Activated T-cell treated with anti-CD3 and anti-CD28 coated beads for 1 hour (primary cell): ENCODE data around the gene RPAP3.
A peak's percentile ranks its signal among the peaks of the same experiment; 100 is the strongest.

Experiments used
- DNase-seq: peaks from one replicate; pipeline ENCODE4 v3.0.0-alpha.2; 2020; ENCODE audit warnings: low read depth

The RPAP3 gene

GRCh38 chr12:47721431-47721973, 15.7 kb upstream of the RPAP3 start:
- DNase-seq, result no peak

GRCh38 chr12:47718531-47718930, 12.7 kb upstream of the RPAP3 start:
- DNase-seq, result no peak

DNA sequence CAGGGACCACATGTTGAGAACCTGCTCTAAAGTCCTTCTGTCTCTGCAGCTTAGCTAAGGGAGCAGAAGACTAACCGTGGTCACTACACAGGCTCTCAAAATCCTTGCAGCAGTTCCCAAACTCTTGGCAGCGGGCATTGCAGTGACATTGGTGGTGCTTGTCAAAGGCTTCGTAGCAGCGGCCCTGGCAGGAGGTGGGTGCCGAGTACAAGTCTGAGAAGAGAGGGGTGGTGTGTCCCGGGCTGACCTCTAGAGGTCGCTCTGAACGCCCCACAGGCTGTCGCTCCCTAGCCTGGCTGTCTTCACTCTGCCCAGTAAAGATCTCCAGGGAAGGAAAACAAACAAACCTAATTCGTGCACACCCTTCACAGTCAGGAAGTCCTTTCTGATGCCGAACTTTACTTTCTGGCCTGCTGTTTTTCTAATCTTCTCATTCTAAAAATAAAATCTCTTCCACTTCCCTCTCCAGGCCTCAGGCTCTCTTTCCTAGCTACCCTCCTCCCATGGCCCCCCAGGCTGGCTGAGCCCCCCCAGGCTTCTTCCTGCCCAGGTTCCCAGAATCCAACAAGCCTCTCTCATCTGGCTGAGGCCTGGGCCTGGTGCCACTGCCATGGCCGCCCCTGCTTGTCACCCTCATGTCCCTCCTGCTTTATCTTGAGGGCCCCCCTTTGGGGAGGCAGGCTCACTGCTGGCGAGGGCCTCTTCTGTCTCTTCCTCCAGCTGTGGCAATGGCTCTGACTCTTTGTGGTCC, 11.8 kb upstream of the RPAP3 start:
- DNase-seq, result peak; percentile 22

GRCh38 chr12:47717046-47717442, 11.2 kb upstream of the RPAP3 start:
- no peak for DNase-seq

DNA sequence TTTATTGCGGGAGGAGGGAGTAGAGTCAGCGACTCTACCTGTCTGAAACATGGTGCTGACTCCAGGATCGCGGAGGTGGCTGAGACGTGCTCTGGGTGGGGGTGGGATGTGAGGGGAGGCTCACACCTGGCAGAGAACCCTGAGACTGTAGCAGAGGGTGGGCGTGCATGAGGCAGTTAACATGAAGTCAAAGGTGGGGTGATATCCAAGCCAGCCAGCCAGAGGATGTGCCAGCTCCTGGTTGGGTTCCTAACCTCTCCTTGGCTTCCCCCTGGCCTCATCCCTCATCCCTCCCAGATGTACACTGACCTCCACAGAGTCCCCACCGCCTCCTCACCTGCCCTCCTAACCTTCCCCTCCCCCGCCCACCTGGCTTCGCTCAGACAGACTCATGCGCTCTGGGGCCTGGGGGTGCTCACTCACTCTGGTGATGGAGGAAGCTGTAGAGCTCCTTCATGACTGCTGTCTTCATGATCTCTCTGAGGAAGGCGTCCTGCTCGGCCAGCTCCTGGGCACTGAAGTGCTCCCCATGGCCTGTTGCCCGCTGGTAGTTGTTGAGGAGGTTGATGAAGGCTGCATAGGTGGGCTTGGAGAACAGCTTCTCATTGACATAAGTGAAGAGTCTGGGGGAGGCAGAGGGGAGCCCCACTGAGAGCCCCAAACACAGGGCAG, 10.2 kb upstream of the RPAP3 start:
- DNase-seq, result no peak

DNA sequence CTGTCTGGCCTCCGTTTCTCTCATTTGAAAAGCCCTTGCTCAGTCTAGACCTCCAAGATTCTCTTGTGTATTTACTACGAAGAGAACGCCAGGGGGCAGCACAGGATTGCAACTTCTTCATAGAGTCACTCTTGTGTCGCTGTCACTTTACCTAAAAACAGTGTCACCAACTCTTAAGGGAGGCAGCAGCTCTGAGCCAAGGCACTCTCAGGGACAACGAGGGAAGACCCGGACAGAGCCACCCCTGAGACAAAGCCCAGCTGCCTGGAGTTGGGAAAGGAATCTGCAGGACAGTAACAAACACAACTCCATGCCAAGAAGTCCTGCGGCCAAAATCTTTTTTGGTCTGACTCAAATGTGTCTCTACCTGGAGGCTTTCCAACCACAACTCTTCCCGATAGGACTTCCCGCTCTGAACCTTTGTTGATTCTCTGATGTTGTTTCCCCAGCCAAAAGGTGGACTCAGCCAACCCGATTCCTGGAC, 9.6 kb upstream of the RPAP3 start:
- DNase-seq, result peak; percentile 75

GRCh38 chr12:47714826-47715386, 9.1 kb upstream of the RPAP3 start:
- DNase-seq, result no peak

DNA sequence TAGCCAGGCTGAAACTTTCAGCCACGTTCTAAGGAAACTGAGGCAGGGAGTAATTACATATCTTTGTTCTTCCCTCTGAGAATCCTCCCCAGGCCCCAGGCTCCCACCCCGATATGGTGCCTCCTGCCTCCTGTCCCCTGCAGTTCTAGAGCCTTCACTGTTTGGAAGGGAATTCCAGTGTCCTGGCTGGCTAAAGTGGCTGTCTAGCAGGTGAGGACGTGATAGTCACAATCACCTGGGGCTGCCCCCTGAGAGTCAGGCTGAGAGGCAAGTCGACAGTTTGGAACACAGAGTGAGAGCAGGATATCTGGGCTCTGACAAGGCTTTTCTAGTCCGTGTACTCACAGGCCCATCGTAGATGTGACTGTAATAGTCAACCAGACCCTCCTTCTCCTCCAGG, 6.3 kb upstream of the RPAP3 start:
- DNase-seq, result no peak

DNA sequence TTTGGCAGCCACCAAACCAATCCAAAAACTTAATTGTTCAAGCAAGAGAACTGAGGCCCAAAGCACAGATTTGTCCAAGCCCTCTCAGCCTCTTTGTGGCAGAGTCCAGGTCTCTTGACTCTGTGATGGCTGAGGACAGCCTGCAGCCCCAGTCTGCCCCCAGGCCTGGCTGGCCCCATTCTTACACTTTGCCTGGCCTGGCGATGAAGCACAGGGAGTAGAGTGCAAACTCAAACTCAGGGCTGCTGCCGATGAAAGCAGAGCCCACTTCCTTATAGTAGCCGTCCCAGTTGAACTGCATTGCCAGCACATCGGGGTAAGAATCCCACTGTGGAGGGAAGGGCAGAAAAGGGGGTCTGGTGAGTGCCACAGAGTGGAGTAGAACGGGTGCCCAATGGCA, 5.6 kb upstream of the RPAP3 start:
- DNase-seq, result no peak

DNA sequence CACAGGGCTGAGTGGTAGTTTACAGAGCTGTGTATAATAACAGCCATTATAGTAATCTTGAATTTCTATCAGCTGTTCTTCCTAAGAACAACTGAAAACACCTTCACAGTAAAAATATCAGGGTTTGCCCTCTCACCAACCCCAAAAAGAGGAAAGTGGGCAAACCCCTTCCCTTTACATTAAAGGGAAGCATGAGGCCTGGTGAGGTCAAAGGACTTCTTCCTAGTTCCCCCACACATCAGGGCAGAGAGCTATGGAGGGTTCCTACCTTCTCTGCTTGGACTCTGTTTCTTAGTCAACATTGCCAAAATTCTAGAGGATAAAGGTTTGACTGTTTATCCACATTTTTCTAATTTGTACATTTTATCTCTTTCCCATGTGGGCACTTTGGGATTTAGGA, 4.4 kb upstream of the RPAP3 start:
- no peak for DNase-seq

GRCh38 chr12:47709671-47710070, 3.8 kb upstream of the RPAP3 start:
- no peak for DNase-seq

GRCh38 chr12:47709237-47709636, 3.4 kb upstream of the RPAP3 start:
- no peak for DNase-seq

DNA sequence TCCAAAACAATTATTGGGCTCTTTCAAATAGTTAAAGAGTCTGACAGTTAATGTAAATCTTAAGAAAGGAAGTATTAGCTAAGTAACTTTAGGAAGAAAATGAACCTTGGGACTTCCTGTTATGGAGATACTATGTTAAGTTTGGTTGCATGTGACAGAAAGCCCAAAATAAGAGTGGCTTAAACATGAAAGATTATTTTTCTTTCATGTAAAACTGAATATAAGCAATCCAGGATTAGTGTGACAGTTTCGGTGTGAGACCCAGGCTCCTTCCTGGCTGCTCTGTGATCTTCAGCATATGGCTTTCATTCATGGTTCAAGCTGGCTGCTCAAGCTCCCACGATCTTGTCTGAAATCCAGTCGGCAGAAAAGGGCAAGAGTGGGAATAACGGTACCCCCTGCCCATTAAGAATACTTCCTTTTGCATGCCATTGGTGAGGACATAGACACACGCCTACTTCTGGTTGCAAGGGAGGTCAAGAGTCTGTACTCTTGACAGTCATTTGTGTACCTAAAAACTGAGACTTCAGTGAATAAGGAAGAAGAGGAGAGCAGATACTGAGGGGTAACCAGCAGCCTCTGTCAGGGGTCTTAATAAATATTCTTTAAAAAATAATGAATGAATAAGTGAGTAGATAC, 2.2 kb upstream of the RPAP3 start:
- DNase-seq, result no peak

DNA sequence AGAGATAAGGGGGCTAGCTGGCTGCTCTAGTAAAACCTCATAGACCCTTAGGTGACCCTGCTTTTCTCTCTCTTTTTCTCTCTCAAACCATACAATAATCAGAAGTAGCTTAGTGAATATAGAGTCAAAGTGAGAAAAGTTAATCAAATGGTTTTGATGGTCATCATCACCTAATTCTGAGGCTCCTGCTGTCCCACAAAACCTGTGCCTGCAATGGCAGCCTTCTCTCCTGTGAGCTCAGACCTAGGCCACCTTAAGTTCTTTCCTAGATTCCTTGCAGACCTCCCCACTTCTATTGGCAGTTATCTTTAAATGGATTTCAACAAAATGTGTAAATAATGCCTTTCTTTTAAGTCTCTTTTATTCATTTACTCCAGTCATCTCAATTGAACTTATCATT, 1.5 kb upstream of the RPAP3 start:
- DNase-seq, result no peak

DNA sequence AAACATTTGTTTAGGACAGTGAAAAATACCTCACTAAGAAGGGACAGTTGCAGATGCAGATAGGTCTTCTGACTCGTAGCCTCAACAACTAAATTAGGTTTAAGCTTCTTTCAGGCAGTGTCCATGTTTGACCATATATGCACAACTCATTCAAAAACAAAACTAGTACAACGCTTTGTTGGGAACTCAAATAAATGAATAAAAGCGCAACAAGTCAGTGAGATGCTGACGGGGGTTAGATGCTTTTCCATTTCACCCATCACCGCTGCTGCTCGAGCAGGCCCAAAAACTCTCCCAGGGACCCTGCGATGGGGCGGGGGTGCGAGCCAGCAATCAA, 633 bp downstream of the RPAP3 start:
- no peak for DNase-seq

DNA sequence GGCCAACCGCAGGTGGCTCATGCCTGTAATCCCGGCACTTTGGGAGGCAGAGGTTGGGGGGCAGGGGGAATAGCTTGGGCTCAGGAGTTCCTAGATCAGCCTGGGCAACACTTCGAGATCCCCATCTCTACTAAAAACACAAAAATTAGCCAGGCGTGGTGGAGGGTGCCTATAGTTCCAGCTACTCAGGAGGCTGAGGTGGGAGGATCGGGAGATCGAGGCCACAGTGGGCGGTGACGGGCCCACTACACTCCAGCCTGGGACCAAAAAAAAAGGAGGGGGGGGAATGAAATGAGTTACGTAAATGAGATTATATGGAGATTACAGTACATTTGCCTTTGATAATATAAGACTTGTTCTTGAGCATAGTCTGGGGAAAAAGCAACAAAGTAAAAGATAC, 1.1 kb downstream of the RPAP3 start:
- no peak for DNase-seq

- DNase-seq, result no peak
These were observed 5.6 kb downstream of the RPAP3 start for GRCh38 chr12:47700263-47700662.

GRCh38 chr12:47698631-47699030, 7.2 kb downstream of the RPAP3 start:
- no peak for DNase-seq

- no peak for DNase-seq
These were observed 7.8 kb downstream of the RPAP3 start for GRCh38 chr12:47698055-47698454.

DNA sequence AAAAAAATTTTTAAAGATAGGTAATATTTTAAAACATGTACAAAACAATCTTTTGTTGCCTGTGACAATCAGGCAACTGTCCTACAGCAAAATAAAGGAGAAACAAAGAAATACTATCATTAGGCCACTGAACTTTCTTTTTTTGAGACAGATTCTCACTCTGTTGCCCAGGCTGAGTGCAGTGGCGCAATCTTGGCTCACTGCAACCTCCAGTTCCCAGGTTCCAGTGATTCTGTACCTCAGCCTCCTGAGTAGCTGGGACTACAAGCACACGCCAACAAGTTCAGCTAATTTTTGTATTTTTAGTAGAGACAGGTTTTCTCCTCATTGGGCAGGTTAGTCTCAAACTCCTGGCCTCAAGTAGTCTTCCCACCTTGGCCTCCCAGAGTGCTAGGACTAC, 16.6 kb downstream of the RPAP3 start:
- no peak for DNase-seq

DNA sequence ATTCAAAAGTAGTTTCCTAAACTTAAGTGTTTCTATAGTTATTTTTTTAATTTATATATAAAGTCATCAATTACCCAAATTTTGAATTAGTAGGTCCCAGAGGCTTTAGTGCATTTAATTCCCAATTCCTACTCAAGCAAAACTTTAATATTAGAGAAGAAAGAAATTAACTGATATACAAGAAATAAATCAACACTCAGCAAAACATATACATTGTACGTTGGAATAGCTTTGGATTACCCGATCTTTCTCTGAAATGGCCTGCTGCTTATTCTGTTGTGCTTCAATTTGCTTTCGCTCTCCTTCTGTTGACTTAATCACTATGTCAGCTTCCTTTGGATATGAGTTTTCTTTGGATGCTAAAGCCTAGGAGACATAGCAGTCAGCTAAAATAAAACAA, 18.2 kb downstream of the RPAP3 start:
- no peak for DNase-seq

DNA sequence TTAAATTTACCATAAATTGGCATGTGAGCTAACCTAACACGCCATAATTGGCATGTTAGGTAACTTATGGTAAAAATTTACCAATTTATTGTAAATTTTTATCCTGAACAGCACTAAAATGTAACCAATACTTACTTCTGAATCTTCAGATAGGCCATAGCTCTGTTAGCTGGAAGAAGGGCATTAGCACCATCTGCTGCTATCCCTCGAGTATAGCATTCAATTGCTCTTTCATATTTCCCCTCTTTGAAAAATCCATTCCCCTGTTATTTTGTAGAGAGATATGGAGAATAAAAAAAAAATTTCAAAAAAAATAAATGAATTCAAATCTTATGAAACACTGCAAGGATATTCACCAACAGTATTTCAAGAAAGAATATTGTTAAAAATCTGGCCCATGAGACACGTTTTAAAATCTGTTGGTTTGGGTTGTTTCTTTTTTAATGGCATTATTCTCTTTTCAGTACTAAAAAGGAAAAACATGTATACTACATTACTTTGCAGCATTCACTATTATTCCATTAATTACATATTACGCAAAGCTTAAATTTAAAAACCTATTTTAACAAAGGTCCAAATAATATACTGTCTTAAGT, 19.1 kb downstream of the RPAP3 start:
- no peak for DNase-seq
